ENCODE data around the gene CEP192.
A peak's percentile ranks its signal among the peaks of the same experiment; 100 is the strongest.

Gene CEP192

DNA sequence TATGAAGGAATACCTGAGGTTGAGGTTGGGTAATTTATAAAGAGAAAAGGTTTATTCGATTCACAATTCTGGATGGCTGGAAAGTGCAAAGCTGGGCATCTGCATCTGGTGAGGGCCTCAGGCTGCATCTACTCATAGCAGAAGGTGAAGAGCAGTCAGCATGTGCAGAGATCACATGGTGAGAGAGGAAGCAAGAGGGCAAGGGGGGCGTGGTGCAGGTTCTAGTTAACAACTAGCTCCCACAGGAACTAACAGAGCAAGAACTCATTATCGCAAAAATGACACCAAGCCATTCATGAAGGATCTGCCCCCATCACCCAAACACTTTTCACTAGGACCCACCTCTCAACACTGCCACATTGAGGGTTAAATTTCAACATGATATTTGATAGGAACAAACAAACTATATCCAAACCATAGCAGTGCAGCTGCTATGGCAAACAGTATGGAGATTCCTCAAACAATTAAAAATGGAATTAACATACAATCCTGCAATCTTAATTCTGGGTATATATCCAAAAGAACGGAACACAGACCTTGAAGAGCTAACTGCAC, 154.6 kb downstream of the CEP192 start:
- DNase-seq = no peak

- DNase-seq = peak; percentile 33
Measured at GRCh38 chr18:13147130-13147529, 156.0 kb downstream of the CEP192 start.

- DNase-seq = no peak
Measured at GRCh38 chr18:13151656-13152055, 160.5 kb downstream of the CEP192 start.

DNA sequence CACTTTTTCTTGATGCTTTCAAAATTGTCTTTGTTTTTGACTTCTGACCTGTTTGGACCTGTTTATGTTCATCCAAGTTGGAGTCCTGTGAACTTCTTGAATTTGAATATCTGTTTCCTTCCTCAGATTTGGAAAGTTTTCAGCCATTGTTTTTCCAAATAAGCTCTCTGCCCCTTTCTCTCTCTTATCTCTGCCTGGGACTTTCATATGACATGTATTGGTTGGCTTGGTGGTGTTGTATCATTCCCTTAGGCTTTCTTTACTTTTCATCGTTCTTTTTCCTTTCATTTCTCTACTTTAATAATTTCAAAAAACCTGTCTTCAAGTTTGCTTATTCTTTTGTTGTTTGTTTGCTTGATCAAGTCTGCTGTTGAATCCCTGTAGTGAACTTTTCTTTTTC, 167.3 kb downstream of the CEP192 start:
- no peak for DNase-seq

DNA sequence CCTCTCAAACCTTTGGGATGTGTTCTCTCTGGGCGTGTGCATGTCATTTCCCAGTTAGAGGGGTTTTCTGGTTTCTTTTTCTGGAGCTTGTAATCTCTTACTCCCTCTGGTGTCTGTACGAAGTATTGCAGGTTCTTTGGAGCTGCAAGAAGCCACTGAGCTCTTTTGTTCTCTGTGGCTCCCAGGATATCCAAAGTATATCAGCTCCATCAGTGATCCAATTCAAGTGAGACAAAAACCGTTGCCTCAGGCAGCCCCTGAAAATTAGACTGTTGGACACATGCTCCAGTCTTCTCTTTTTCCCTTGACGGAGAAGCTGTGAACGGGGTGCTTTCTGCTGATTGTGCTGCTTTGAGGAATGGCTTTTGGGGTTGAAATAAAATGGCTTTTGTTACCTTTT, 168.4 kb downstream of the CEP192 start:
- DNase-seq = no peak

GRCh38 chr18:13161276-13161899, 170.2 kb downstream of the CEP192 start:
- no peak for DNase-seq

DNA sequence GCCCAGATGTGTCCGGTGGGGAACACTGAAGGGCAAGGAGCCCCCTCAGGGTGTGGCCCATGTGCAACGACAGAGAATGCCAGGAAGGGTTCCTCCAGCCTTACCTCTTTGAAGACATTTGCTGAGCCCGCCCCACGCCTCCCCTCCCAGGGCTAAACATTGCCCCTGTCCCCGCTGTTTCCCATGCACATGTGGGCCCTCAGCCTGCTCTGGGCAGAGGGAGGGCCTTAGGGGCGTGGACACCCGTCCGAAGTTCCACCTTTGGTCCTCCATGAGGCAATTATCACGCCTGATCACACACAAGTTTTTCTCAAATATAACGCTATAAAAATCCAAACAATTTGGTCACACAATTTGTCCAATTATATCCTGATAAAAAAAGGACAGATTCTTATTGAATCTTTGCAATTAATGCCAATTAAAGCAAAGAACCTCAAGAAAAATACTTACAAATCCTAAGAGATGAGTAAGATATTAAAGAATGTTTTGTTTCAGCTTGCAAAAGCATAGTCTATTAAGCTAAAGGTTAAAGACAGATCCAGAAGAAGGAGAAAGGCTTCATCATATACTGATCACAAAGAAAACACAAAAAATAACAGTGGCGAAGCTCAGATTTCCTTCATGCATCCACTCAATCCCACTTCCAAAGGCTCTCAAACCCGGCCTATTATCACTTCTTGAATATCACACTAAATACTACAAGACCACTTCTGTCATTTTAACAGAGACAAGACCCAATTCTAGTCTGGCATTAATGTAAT, 172.2 kb downstream of the CEP192 start:
- DNase-seq = no peak

- DNase-seq = no peak
Measured at GRCh38 chr18:13164406-13164805, 173.2 kb downstream of the CEP192 start.

- DNase-seq = no peak
Measured at GRCh38 chr18:13165636-13166423, 174.7 kb downstream of the CEP192 start.

DNA sequence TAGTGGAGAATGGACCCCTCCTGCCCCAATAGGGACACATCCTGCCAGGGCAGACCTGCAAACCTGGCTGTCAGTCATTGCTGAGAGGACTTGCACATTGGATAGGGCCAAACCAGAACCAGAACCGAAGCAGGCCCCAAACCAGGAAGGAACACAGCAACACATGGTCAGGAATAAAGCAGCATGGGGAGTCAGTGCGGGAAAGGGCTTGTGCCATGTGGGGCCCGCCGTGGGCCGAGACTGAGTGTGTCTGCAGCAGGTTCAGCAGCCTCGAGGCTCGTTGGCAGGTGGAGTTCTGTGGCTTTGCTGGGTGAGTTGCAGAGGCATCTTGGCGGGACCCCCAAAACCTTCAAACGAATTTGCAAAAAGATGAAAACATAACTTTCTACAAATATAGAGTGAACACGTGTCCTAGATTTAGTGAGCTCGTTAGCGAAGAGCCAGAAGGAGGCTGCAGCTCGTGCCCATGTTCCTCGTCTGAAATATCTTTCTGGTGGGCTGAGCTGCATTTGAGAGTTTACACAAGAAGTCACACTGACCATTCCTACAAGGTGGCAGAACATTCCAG, 182.5 kb downstream of the CEP192 start:
- no peak for DNase-seq

Measured in NCI-H1092 (cell line).